ENCODE data around the gene DLX5.
A peak's percentile ranks its signal among the peaks of the same experiment; 100 is the strongest.

Gene DLX5

DNA sequence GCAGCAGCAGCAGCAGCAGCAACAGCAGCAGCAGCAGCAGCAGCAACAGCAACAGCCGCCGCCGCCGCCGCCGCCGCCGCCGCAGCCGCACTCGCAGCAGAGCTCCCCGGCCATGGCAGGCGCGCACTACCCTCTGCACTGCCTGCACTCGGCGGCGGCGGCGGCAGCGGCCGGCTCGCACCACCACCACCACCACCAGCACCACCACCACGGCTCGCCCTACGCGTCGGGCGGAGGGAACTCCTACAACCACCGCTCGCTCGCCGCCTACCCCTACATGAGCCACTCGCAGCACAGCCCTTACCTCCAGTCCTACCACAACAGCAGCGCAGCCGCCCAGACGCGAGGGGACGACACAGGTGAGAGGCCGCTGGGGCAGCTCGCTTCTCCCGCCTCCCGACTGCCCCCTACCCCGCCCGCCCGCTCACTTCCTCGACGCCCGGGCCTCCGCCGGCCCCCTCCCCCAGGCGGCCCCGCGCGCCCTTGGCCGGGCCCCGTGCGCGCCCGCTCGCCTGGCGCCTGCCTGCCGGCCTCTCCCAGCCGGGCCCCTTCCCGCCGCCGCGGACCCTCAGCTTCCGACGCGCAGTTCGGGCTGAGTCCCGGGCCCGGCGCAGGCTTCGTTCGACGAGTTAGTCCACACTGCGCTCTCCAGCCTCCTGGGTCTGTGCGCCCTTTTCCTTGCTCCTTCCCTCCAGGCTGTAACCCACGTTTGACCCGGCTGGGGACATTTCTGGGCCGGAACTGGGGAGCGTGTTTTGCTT lies 18.4 kb downstream of the DLX5 start:
- Histone ChIP-seq H3K9me3 (no peaks in the 10 kb centered on the region), H3K4me3 (peak overlapping the region; percentile 56), H3K36me3 (replicated peaks) (peaks cover 34% of the 10 kb centered on the region), H3K4me1 (peaks cover 37% of the 10 kb centered on the region), H3K27me3 (ENCODE audit: low read depth) (no peaks in the 10 kb centered on the region)
- in situ Hi-C loops (cut with MboI; ENCODE audit: low sequenced_read_pairs): loop anchor here (25.0 kb wide), 1 partner anchor 294 kb away; the partner anchor contains the start of gene SEM1
- peak; percentile 66 to 70 for DNase-seq (ENCODE audit: low spot score in 2 of 2)

DNA sequence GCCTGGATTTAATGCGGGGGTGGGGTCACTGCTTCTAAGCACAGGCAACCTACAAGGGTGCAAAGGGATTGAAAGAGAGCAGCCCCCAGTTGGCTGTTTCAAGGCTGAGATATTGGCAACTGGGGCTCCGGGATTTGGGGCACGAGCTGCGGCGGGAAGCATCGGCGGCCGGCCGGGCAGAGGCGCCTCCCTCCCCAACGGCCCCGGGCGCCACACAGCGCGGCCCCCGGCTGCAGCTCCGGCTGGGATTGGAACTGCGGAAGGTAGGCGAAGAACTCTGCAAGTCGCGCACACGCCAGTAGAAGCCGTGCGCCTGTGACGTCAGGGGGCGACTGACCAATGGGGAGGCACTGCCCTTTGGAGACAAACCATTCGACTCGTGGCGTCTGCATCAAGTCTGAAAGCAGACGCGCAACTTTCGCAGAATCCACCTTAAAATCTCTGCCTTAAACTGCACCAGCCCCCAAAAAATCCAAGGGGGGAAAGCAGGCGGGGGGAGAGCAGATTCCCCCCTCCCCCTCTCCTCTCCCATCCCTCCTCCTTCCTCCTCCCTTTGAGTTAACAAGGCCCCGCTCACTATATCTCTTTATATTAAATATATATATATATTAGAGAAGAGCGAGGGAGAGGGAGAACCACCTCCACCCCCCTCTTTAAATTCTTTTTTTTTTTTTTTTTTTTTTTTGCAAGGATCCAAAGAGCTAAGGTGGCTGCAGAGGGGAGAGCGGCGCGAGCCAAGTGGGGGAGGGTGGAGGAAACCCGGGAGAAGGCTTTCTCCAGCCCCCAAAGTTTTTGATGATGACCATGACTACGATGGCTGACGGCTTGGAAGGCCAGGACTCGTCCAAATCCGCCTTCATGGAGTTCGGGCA lies 19.2 kb downstream of the DLX5 start, which contains the start of gene DLX6:
Gene DLX6 (plus strand): TSS at position 371 of the 872 bp plus-strand sequence. CDS start 425 bp downstream, at position 796.
- peaks cover 29% of the 10 kb centered on the region for H3K36me3 ChIP-seq (replicated peaks)
- DNase-seq (ENCODE audit: low spot score in 2 of 2): peak; percentile 93 to 97
- no peaks in the 10 kb centered on the region for H3K27me3 ChIP-seq (ENCODE audit: low read depth)
- H3K4me3 ChIP-seq: peak within 1 kb of the TSS; percentile 56
- H3K9me3 ChIP-seq: no peaks in the 10 kb centered on the region
- in situ Hi-C loops (cut with MboI; ENCODE audit: low sequenced_read_pairs): loop anchor here (25.0 kb wide), 1 partner anchor 293 kb away; the partner anchor contains the start of gene SEM1
- H3K4me1 ChIP-seq: peaks cover 44% of the 10 kb centered on the region

DNA sequence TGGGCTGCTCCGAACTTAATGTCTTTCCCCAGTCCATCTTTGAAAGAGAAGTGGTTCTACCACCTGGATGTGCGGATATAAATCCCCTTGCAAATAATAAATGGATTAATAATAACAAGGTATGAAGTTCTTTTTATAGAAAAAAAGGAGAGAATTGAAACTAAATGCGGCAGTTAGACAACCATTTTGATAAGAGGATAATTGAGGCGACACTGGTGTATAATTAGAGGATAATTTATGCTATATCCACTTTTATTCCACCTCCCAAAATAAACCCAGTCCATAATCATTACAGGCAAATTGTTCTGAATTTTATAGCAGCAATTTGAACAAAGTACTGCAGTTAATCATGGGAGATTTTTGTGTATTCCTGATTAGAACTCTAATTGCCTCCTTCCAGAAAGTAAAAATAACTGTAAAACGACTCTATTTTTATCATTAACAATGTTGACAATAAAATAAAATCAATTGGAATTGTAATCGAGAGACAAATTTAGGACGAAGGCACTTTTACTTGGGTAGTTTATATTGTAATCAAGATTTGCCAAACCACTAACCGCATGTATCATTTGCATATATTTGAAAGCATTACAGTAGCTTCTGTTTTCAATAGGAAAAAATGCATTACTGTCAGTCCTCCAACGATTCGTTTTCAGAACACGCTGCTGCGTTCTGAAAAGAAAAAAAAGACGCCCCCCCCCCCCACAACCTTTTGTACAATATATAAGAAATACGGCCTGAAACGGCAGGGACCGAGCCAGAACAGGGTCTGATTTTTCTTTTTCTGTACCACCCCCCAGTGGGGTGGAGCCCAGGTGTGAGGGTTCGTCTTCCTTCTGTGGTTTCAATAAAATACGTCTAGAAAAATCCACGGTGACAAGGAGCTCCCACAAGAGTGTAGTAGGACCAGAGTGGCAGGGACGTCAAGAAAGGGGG lies 20.1 kb downstream of the DLX5 start:
- H3K9me3 ChIP-seq: no peaks in the 10 kb centered on the region
- DNase-seq (ENCODE audit: low spot score in 2 of 2): peak in 1 of 2 experiments; percentile 55
- H3K4me1 ChIP-seq: peaks cover 50% of the 10 kb centered on the region
- H3K27me3 ChIP-seq (ENCODE audit: low read depth): no peaks in the 10 kb centered on the region
- in situ Hi-C loops (cut with MboI; ENCODE audit: low sequenced_read_pairs): loop anchor here (25.0 kb wide), 1 partner anchor 292 kb away; the partner anchor contains the start of gene SEM1
- peaks cover 20% of the 10 kb centered on the region for H3K36me3 ChIP-seq (replicated peaks)
- H3K4me3 ChIP-seq: peak overlapping the region; percentile 56

DNA sequence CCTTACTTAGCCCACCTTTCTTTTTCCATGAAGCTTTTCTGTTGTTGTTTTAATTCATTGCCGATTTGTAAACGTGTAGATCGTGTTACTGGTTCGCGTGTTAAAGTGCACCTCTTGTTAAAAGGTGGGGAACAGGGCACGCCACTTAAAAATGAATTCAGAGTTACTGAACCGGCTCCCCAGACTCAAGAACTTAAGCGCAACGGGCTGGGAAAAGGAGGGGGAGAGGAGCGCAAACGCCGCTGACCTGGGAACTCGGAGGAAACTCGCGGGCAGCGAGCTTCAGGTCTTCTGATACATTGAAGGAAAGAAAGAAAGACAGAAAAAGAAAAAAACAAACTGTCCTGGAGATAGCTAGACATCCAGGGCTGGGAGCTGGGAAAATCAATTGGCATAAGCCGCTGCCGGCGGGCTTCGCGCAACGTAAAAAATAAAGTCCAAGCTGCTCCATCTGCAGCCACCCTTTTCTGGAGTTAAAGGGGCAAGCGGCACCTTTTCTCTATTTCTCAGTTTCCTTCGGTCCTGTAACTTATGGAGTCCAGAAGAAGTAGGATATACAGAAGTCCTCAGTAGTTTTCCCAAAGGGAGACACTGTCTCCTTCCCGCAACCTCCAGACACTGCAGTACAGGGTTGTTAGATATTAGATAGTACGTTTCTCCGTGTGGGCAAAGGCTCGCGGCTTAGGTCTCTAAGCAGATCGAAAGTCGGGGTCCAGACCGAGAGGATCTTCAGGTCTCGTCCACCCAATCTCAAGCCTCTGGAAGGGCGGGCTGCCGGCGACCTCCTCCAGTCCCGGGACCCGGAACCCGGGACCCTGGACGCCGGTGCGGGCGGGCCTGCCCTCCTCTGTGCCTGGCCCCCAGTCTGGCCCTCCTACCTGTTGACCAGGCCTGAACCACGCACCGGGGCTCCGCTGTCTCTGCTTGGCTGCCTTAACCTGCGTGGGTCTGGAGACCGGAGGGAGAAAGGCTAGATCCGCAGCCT lies 21.1 kb downstream of the DLX5 start:
- Histone ChIP-seq H3K4me3 (peak overlapping the region; percentile 56), H3K36me3 (replicated peaks) (peaks cover 10% of the 10 kb centered on the region), H3K27me3 (ENCODE audit: low read depth) (no peaks in the 10 kb centered on the region), H3K9me3 (no peaks in the 10 kb centered on the region), H3K4me1 (peaks cover 50% of the 10 kb centered on the region)
- in situ Hi-C loops (cut with MboI; ENCODE audit: low sequenced_read_pairs): loop anchor here (25.0 kb wide), 1 partner anchor 291 kb away; the partner anchor contains the start of gene SEM1
- peak in 1 of 2 experiments; percentile 55 for DNase-seq (ENCODE audit: low spot score in 2 of 2)

DNA sequence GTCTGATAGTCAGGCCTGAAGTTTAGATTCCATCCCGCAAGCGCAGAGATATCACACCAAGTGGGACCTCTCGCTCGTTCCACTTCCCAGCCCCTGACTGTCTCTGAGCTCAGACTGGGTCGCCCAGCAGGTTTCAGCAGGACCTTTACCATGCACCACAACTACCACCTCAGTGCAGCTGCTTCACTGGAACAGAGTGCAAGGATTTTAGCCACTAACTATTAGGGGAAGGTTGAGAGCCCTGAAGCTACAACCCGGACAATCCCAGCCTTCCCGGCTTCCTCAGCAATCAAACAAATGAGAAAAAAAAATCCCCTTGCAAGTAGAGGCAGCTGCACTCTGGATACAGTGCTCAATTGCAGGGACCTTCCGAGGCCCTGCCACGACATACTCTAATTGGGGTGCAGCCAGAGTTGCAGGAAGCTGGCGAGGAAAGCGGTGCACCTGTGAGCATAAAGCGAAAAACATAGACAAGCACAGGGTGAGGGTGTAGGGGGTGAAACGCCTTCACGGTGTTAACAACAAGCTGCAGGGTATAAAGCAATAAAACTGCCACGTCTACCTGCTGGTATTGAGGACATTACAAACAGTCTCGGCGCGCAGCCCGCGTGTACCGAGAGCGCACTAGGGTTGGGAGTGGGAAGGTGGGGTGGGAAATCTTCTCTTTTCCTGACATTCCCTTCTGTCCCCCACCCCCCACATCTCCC lies 21.9 kb downstream of the DLX5 start:
- peaks cover 45% of the 10 kb centered on the region for H3K4me1 ChIP-seq
- no peaks in the 10 kb centered on the region for H3K9me3 ChIP-seq
- H3K27me3 ChIP-seq (ENCODE audit: low read depth): no peaks in the 10 kb centered on the region
- H3K4me3 ChIP-seq: peak overlapping the region; percentile 56
- peak in 1 of 2 experiments; percentile 39 for DNase-seq (ENCODE audit: low spot score in 2 of 2)
- peaks cover 2% of the 10 kb centered on the region; the same call in 1 of the 2 replicates for H3K36me3 ChIP-seq (replicated peaks)
- in situ Hi-C loops (cut with MboI; ENCODE audit: low sequenced_read_pairs): loop anchor here (25.0 kb wide), 1 partner anchor 290 kb away; the partner anchor contains the start of gene SEM1

DNA sequence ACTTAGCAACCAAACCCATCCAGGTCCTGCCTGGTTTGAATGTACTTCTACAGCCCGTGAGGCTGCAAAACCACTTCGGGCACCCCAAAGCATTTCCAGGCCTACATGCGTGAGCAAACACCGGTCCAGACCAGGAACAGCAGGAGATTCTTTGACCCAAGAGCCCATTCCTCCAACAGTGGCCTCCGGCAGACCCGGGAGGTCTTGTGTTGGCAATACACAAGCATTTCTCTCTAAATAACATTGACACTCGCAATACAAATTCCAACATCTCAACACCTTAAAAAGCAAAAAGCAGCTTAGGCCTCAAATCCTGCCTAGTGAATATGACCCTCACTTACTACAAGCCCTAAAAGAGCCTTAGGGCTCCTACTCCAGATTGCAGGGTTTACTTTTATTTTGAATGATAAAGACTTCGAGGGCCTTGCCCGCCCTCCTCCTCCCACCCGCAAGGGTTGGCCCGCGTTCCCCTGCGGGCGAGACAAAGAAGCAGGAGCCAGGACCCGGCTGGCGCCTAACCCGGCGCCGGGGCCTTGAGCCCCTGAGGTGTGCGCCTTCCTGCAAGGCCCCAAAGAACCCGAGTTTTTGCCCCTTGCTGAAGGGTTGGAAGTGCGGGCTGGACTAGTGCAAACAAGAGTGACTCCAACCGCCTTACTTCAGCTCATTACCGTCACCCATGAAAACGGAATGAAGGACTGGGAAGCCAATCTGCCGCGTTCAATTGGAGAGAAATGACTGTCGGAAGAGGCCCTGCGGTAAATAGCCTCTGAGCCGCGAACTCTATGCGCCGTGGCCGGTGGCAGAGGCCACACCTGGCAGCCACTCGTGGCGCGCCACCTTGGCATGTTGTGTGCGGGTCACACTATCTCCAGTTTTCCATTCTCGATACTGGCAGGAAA lies 22.7 kb downstream of the DLX5 start:
- in situ Hi-C loops (cut with MboI; ENCODE audit: low sequenced_read_pairs): loop anchor here (25.0 kb wide), 1 partner anchor 290 kb away; the partner anchor contains the start of gene SEM1
- H3K4me3 ChIP-seq: peak overlapping the region; percentile 56
- peaks cover 46% of the 10 kb centered on the region for H3K4me1 ChIP-seq
- no peaks in the 10 kb centered on the region for H3K36me3 ChIP-seq (replicated peaks)
- no peaks in the 10 kb centered on the region for H3K27me3 ChIP-seq (ENCODE audit: low read depth)
- peak; percentile 88 to 95 for DNase-seq (ENCODE audit: low spot score in 2 of 2)
- no peaks in the 10 kb centered on the region for H3K9me3 ChIP-seq

DNA sequence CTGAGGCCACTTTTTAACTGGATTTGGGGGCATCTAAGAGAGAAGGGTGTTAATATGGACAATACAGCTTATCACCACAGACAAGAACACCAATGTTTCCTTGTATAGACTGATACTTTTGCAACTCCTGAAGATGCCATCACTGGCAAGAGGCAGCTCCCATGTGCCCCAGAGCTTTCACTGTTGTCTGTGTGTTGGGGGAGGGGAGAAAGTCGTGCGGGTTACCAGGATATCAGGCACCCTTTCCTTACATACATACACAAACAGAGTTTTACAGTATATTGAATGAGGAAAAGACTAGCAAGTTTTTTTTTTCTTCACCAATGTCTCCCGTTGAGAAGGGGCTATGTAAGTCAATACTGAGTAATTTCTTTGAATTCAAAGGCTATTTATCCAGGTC lies 23.4 kb downstream of the DLX5 start:
- Histone ChIP-seq H3K4me3 (no peak overlapping the region), H3K36me3 (replicated peaks) (no peaks in the 10 kb centered on the region), H3K9me3 (no peaks in the 10 kb centered on the region), H3K27me3 (ENCODE audit: low read depth) (no peaks in the 10 kb centered on the region), H3K4me1 (peaks cover 53% of the 10 kb centered on the region)
- peak in 1 of 2 experiments; percentile 43 for DNase-seq (ENCODE audit: low spot score in 2 of 2)
- in situ Hi-C loops (cut with MboI; ENCODE audit: low sequenced_read_pairs): loop anchor here (25.0 kb wide), 1 partner anchor 289 kb away; the partner anchor contains the start of gene SEM1

DNA sequence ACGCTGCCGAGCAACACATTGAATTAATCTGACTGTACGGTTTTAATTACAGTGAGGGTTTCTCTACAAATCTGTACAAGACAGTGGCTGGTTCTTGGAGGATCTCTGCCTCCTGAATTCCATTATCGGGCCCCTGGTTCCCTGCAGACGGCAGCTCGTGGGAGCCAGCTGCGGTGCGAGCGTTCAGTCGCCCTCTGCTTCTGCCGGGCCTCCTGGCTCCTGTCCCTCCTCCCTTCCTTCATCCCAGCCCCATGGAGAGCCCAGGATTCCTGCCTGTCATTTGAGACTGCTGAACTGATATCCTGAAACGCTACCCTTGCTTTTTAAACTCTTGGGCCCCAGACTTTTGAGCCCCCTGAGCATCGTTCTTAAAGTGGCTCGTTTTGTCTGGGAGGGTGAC lies 25.9 kb downstream of the DLX5 start:
- no peaks in the 10 kb centered on the region for H3K9me3 ChIP-seq
- no peaks in the 10 kb centered on the region for H3K27me3 ChIP-seq (ENCODE audit: low read depth)
- H3K36me3 ChIP-seq (replicated peaks): no peaks in the 10 kb centered on the region
- in situ Hi-C loops (cut with MboI; ENCODE audit: low sequenced_read_pairs): no loop called here
- DNase-seq (ENCODE audit: low spot score in 2 of 2): peak in 1 of 2 experiments; percentile 53
- peaks cover 69% of the 10 kb centered on the region for H3K4me1 ChIP-seq
- no peak overlapping the region for H3K4me3 ChIP-seq

DNA sequence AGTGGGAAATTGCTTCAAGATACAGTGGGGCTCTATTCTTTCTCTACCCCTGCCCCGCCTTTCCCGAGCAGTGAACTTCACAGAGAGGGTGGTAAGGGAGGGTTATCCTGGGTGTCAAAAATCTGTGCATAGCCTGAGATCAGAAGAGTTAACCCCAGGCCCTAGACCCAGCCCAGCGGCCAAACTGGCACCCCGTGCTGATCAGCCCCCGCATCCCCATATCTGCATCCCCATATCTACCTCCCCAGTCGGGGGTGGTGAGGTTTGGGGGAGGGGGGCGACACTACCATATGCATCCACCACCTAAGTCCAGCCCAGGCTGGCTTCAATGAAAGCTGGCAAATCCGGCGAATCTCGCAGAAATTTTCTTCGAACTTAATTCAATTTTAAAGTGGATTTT lies 26.3 kb downstream of the DLX5 start:
- peaks cover 72% of the 10 kb centered on the region for H3K4me1 ChIP-seq
- no peaks in the 10 kb centered on the region for H3K36me3 ChIP-seq (replicated peaks)
- peak in 1 of 2 experiments; percentile 41 for DNase-seq (ENCODE audit: low spot score in 2 of 2)
- no peak overlapping the region for H3K4me3 ChIP-seq
- in situ Hi-C loops (cut with MboI; ENCODE audit: low sequenced_read_pairs): no loop called here
- no peaks in the 10 kb centered on the region for H3K9me3 ChIP-seq
- H3K27me3 ChIP-seq (ENCODE audit: low read depth): no peaks in the 10 kb centered on the region

DNA sequence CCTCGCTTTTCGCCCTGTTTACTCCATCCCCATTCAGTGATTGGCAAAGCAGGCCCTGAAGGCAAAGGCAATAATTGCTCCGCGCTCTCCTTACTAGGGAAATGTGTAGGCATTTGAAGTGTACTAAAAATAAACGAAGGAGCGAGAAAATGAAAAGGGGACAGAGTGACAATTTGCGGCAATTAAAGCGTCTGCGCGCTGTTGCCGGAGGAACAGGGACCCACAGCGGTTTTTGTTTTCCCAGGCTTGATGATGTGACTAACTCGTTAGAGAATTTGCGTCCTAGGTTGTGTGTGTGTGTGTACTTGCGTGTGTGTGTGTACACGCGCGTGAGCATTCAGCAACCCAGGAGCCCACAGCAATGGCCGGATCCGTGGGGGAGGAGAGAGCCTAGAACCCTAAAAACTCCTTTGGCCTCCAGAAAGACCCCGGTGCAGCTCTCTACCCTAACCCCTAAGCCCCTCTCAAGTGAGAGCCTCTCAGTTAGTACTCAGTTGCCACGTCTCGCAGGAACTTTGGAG lies 27.1 kb downstream of the DLX5 start:
- no peaks in the 10 kb centered on the region for H3K36me3 ChIP-seq (replicated peaks)
- no peaks in the 10 kb centered on the region for H3K9me3 ChIP-seq
- in situ Hi-C loops (cut with MboI; ENCODE audit: low sequenced_read_pairs): no loop called here
- peaks cover 72% of the 10 kb centered on the region for H3K4me1 ChIP-seq
- peak in 1 of 2 experiments; percentile 18 for DNase-seq (ENCODE audit: low spot score in 2 of 2)
- no peak overlapping the region for H3K4me3 ChIP-seq
- H3K27me3 ChIP-seq (ENCODE audit: low read depth): no peaks in the 10 kb centered on the region

Data from HAP-1 (cell line).